ENCODE measurements around the gene TMEM40.

DNA sequence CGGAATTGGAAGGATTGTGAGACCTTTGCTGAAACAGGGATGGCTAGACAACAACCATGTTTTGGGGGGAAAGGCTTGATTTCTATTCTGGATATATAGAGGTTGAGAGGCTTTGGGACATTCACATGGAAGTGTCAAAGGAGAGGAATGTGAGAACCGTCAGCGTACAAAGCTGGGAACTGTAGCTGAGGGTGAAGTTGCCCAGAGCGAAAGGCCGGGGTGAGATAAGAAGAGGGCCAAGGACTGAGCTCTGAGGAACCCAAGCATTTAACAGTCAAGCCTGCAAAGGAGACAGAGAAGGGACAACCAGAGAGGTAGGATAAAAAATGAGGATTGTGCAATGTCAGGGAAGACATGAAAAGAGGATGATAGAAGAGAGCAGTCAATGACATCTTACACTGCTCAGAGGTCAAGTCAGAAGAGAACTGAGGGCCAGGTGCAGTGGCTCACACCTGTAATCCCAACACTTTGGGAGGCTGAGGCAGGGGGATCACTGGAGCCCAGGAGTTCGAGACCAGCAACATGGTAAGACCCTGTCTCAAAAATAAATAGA, 53.6 kb downstream of the TMEM40 start:
- TF ChIP-seq HDGF (IDR thresholded peaks at IDR 0.05; ENCODE audit: borderline replicate concordance) = no peak
- TF ChIP-seq LEF1 (IDR thresholded peaks at IDR 0.05; ENCODE audit: borderline replicate concordance) = no peak
- no peak for TF ChIP-seq BHLHE40 (IDR thresholded peaks at IDR 0.05; ENCODE audit: borderline replicate concordance)
